RWPE2 (cell line): ENCODE measurements around the gene CNIH3.

Experiments
- ATAC-seq: fragments of 200-7000 bp; cut with Tn5 transposase; 3 replicates; pipeline ENCODE4 v1.9.1; 2021; ENCODE audit warnings: low read depth
- DNase-seq: peaks from one replicate; pipeline ENCODE4 v3.0.0-alpha.2; 2020; ENCODE audit warnings: low spot score
- H3K27ac ChIP-seq: fragments of 450-650 bp; 2 replicates; pipeline ENCODE4 v1.5.1; 2017; ENCODE audit warnings: mild to moderate bottlenecking; ENCODE audit not compliant: poor library complexity, severe bottlenecking
- H3K27me3 ChIP-seq: fragments of 250-450 bp; sonication (Bioruptor Pico); 2 replicates; pipeline ENCODE4 v1.5.1; 2021; ENCODE audit warnings: mild to moderate bottlenecking, moderate library complexity; ENCODE audit not compliant: insufficient read depth, poor library complexity, severe bottlenecking
- H3K36me3 ChIP-seq: fragments of 250-450 bp; sonication (Bioruptor Pico); 2 replicates; pipeline ENCODE4 v1.5.1; 2020; ENCODE audit warnings: low read depth, mild to moderate bottlenecking, moderate library complexity
- H3K4me1 ChIP-seq: fragments of 250-450 bp; sonication (Bioruptor Pico); 2 replicates; pipeline ENCODE4 v1.5.1; 2021; ENCODE audit warnings: mild to moderate bottlenecking, moderate library complexity; ENCODE audit not compliant: insufficient read depth, poor library complexity, severe bottlenecking
- H3K4me3 ChIP-seq: fragments of 250-450 bp; sonication (Bioruptor Pico); 2 replicates; pipeline ENCODE4 v1.5.1; 2021; ENCODE audit warnings: mild to moderate bottlenecking, moderate library complexity; ENCODE audit not compliant: severe bottlenecking
- H3K9me3 ChIP-seq: fragments of 250-450 bp; sonication (Bioruptor Pico); 2 replicates; pipeline ENCODE4 v1.5.1; 2021; ENCODE audit warnings: mild to moderate bottlenecking, moderate library complexity; ENCODE audit not compliant: severe bottlenecking
- TF ChIP-seq, protein P1 (sequence below): fragments of 450-650 bp; IDR thresholded peaks from one replicate; pipeline ENCODE4 v1.5.1; 2017; ENCODE audit warnings: mild to moderate bottlenecking, moderate library complexity; ENCODE audit not compliant: poor library complexity, severe bottlenecking

The CNIH3 gene

DNA sequence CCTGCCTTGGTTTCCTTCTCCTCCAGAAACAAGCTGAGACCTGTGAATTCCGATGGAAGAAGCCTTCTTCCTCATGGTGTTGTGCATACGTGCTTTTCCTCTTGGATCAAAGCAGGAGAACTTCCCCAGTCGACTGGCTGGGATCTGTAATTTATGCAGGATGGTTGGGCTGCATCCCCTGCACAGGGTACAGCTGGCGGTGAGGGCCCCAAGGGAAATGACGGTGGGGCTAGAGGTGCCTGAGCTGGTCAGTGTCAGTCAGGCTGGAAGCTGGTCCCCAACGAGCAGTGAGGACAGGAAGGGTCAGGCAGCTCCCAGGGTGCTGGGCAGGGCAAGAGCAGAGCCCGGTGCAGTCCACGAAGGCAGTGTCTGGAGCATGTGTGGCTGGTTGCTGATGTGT, 106.7 kb downstream of the CNIH3 start:
- no peak for DNase-seq
- Histone ChIP-seq H3K36me3 (no peaks in the 10 kb centered on the region), H3K4me1 (no peaks in the 10 kb centered on the region)

DNA sequence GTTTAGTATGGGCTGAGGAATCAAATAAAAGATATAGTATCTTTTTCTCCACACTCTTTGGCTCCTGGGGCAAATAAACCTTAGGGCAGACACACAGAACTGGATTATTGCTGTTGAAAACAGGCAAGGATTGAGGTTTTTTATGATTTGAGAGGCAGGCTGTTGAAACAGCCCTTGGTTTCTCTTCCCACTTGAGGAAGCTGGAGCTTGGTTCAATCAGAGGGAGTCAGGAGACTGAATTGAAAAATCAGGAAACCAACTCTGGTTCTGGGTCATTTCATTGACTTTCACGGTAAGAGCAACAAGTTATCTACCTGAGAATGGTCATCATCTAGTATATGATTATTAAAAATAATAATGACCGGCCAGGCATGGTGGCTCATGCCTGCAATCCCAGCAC, 108.4 kb downstream of the CNIH3 start:
- Histone ChIP-seq H3K4me1 (no peaks in the 10 kb centered on the region), H3K9me3 (no peaks in the 10 kb centered on the region), H3K4me3 (no peak overlapping the region), H3K36me3 (no peaks in the 10 kb centered on the region), H3K27me3 (no peaks in the 10 kb centered on the region), H3K27ac (no peak overlapping the region)
- DNase-seq (no peak), ATAC-seq (no peak)
- TF ChIP-seq, protein P1, sequence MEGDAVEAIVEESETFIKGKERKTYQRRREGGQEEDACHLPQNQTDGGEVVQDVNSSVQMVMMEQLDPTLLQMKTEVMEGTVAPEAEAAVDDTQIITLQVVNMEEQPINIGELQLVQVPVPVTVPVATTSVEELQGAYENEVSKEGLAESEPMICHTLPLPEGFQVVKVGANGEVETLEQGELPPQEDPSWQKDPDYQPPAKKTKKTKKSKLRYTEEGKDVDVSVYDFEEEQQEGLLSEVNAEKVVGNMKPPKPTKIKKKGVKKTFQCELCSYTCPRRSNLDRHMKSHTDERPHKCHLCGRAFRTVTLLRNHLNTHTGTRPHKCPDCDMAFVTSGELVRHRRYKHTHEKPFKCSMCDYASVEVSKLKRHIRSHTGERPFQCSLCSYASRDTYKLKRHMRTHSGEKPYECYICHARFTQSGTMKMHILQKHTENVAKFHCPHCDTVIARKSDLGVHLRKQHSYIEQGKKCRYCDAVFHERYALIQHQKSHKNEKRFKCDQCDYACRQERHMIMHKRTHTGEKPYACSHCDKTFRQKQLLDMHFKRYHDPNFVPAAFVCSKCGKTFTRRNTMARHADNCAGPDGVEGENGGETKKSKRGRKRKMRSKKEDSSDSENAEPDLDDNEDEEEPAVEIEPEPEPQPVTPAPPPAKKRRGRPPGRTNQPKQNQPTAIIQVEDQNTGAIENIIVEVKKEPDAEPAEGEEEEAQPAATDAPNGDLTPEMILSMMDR, result no peak

More for the DNA sequence above, 106.7 kb downstream of the CNIH3 start:
- TF ChIP-seq, protein P1, result no peak
- ATAC-seq, result no peak
- H3K4me3 ChIP-seq, result no peak overlapping the region
- no peaks in the 10 kb centered on the region for H3K27me3 ChIP-seq
- H3K9me3 ChIP-seq, result no peaks in the 10 kb centered on the region
- no peak overlapping the region for H3K27ac ChIP-seq

DNA sequence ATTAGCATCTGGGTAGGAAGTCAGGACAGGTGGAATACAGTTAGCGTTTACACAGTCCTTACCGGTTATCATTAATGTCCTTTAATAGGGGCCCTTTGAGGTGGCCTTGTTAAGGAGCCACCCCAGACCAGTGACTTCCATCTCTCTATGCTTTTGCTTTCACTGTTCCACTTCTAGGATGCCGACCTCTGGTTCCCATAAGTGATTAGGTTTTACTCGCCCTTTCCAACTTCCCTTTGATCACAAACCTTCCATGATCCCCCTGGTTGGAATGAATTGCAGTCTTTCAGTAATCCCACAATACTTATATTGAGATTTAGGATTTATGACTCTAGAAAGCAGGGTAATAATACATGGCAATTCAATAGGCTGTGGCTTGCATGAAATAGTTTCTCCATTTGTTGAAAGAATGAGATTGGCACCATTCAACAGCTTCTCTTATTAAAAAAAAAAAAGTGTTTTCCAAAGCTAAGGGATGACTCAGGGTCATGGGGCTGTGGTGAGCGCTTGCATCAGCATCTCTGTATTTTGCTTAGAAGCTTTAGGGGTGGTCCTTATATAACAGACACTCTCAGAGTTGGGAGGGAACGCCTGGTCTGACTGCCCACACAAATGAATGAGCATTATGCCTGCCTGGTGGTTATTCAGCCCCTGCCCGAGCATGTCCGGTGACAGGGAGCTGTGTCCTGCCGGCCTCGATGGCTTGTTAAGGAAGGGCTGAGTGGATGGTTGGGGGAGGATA, 110.5 kb downstream of the CNIH3 start:
- Histone ChIP-seq H3K4me1 (no peaks in the 10 kb centered on the region), H3K36me3 (no peaks in the 10 kb centered on the region), H3K27ac (no peak overlapping the region), H3K27me3 (no peaks in the 10 kb centered on the region), H3K9me3 (no peaks in the 10 kb centered on the region), H3K4me3 (no peak overlapping the region)
- TF ChIP-seq, protein P1, result no peak
- no peak for DNase-seq
- ATAC-seq, result peak; percentile 33; the same call in 1 of the 3 replicates

DNA sequence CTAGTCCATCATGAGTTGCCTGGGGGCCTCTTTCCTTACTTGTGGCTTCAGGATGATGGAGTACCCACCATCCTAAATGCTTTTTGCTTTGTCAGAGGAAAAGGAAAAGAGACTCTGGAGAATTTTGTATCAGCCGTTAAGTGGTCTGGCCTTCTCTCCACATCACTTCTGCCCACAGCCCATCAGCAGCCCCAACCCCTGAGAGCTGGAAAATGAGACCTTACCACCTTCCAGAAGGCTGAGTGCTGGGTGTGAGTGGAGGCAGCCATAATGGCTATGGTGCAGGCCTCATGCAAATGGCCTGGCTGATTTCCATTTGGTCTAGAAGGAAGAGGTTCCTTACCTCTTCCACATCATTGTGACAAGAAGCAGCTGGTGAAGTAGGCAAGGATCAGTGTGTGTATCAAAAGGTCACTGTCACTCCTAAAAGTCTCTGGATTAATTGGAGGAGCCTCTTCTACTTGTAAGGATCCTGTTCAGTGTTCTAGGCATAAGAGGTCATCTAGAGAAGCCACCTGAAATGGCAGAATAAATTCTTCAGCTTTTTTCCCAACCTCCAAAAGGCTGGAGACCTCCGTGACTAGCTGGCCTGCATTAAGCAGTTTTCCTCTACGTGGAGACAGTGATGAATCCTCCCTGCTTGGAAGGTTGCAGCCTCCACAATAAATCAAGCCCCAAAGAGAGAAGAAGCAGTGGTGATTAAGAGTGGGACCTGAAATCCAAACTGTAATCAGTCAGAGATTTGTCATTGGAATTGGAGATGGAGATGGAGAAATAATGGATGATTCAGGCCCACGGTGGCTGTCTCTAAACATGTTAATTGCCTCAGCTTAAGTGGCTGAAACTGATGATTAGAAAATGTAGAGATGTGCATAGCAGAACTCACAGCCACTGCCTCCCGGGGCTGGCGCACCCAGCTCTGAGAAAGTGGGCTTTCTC, 111.5 kb downstream of the CNIH3 start:
- no peaks in the 10 kb centered on the region for H3K27me3 ChIP-seq
- no peaks in the 10 kb centered on the region for H3K4me1 ChIP-seq
- no peaks in the 10 kb centered on the region for H3K9me3 ChIP-seq
- TF ChIP-seq, protein P1, result no peak
- H3K36me3 ChIP-seq, result no peaks in the 10 kb centered on the region
- H3K27ac ChIP-seq, result no peak overlapping the region
- DNase-seq (no peak), ATAC-seq (no peak)
- no peak overlapping the region for H3K4me3 ChIP-seq

DNA sequence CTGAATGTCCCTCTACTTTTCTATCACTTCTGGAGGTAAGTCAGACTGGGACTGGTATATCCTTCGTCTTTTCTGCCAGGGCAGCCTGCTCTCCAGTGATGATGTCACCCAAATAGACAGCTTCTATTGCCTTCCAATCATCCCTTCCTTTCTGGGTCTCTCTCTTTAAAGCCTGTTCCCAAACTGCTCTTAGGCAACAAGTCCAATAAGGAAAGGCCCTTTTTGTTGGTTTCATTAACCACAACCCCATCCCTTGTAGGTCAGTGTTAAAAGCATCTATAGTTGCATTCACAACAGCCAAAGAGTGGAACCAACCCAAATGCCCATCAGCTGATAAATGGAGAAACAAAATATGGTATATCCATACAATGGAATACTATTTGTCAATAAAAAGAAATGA, 114.4 kb downstream of the CNIH3 start:
- DNase-seq (no peak), ATAC-seq (no peak)
- H3K36me3 ChIP-seq, result no peaks in the 10 kb centered on the region
- TF ChIP-seq, protein P1, result no peak
- H3K9me3 ChIP-seq, result no peaks in the 10 kb centered on the region
- no peak overlapping the region for H3K4me3 ChIP-seq
- no peaks in the 10 kb centered on the region for H3K4me1 ChIP-seq
- H3K27ac ChIP-seq, result no peak overlapping the region
- no peaks in the 10 kb centered on the region for H3K27me3 ChIP-seq
